SU-DHL-6 (cell line): ENCODE measurements around the gene ZNF84.

ENCODE experiments used
- H2AFZ ChIP-seq: fragments of 200-600 bp; sonication (generic); 2 replicates; pipeline ENCODE4 v1.6.1; 2014; ENCODE audit warnings: low read depth, mild to moderate bottlenecking, moderate library complexity, mixed read lengths, antibody characterized with exemption, low read length; ENCODE audit not compliant: severe bottlenecking
- H3F3A ChIP-seq: fragments of 200-600 bp; shearing (Covaris generic); 2 replicates; pipeline ENCODE4 v1.6.0; 2016; ENCODE audit warnings: antibody characterized with exemption, mild to moderate bottlenecking; ENCODE audit not compliant: insufficient read depth
- H3K27ac ChIP-seq: fragments of 200-600 bp; sonication (generic); 2 replicates; pipeline ENCODE4 v1.5.1; 2016; ENCODE audit warnings: low read depth, mild to moderate bottlenecking, low read length, moderate library complexity, mixed read lengths
- H3K27me3 ChIP-seq: fragments of 200-600 bp; sonication (generic), shearing (Covaris generic); 2 replicates; pipeline ENCODE4 v1.6.0; 2014; ENCODE audit warnings: mild to moderate bottlenecking, low read length
- H3K36me3 ChIP-seq: fragments of 200-600 bp; sonication (generic); 2 replicates; pipeline ENCODE4 v1.6.1; 2014; ENCODE audit warnings: mild to moderate bottlenecking, low read length, mixed read lengths
- H3K4me2 ChIP-seq: fragments of 300-600, 200-600 bp; shearing (Covaris generic), sonication (generic); 2 replicates; pipeline ENCODE4 v1.6.0; 2014; ENCODE audit warnings: low read length, low read depth, mild to moderate bottlenecking; ENCODE audit not compliant: poor library complexity, severe bottlenecking
- H3K4me3 ChIP-seq: fragments of 200-600 bp; sonication (generic); 2 replicates; pipeline ENCODE4 v1.5.1; 2014; ENCODE audit warnings: antibody characterized with exemption, low read length, mild to moderate bottlenecking, mixed read lengths; ENCODE audit not compliant: insufficient read depth, poor library complexity, severe bottlenecking
- H3K79me2 ChIP-seq: fragments of 200-600 bp; sonication (generic); 2 replicates; pipeline ENCODE4 v1.6.1; 2014; ENCODE audit warnings: mild to moderate bottlenecking, low read length, moderate library complexity; ENCODE audit not compliant: insufficient read depth
- H3K9ac ChIP-seq: fragments of 200-600 bp; sonication (generic); 2 replicates; pipeline ENCODE4 v1.7.0; 2014; ENCODE audit warnings: mild to moderate bottlenecking, low read length
- H3K9me2 ChIP-seq: fragments of 200-600 bp; sonication (generic); replicated peaks from 2 replicates; pipeline ENCODE4 v1.6.1; 2014; ENCODE audit warnings: low read length; ENCODE audit not compliant: insufficient read depth
- H3K9me3 ChIP-seq: fragments of 200-600 bp; sonication (generic); 2 replicates; pipeline ENCODE4 v1.6.1; 2014; ENCODE audit warnings: low read length, mixed read lengths; ENCODE audit not compliant: insufficient read depth
- H4K20me1 ChIP-seq: fragments of 200-600 bp; sonication (generic); 2 replicates; pipeline ENCODE4 v1.6.1; 2014; ENCODE audit warnings: low read depth, mild to moderate bottlenecking, antibody characterized with exemption, low read length, moderate library complexity, mixed read lengths
- EZH2phosphoT487 ChIP-seq: fragments of 200-600 bp; sonication (generic), shearing (Covaris generic); conservative IDR thresholded peaks from 2 replicates; pipeline ENCODE4 v1.6.1; 2018; ENCODE audit warnings: mild to moderate bottlenecking, antibody characterized with exemption, low read length, moderate library complexity, mixed read lengths
- TF ChIP-seq, protein P1 (sequence below): fragments of 200-600 bp; sonication (generic); IDR thresholded peaks from one replicate; pipeline ENCODE4 v1.5.1; 2017; ENCODE audit warnings: antibody characterized with exemption, mild to moderate bottlenecking, low read length, moderate library complexity; ENCODE audit not compliant: insufficient read depth, poor library complexity, severe bottlenecking

Gene ZNF84

DNA sequence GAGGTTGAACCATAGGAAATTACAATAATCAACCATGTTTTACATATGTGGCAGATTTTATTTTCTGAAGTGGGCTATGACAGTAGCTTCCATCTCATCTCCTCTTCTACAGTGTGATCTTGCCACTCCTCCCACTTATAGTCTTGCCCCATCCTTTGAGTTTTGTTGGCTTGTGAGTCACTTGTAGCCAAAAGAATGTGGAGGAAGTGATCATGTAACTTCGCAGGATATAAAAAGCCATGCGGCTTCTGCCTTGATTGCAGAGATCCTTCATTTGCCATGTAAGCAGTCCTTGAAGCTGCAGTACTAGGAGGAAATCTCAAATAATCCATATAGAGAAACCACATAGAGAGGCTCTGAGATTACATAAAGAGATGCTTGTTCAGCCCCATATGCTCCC lies 13.7 kb upstream of the ZNF84 start:
- H3K4me2 ChIP-seq = no peak overlapping the region
- no peaks in the 10 kb centered on the region for H3K79me2 ChIP-seq
- H3F3A ChIP-seq = no peaks in the 10 kb centered on the region
- H2AFZ ChIP-seq = no peak overlapping the region
- no peak overlapping the region for H3K4me3 ChIP-seq
- H3K27me3 ChIP-seq = no peaks in the 10 kb centered on the region
- no peak overlapping the region for H3K9ac ChIP-seq
- no peaks in the 10 kb centered on the region for H3K36me3 ChIP-seq
- H4K20me1 ChIP-seq = no peaks in the 10 kb centered on the region
- H3K9me2 ChIP-seq = no peaks in the 10 kb centered on the region
- no peak for TF ChIP-seq EZH2phosphoT487
- TF ChIP-seq, protein P1, sequence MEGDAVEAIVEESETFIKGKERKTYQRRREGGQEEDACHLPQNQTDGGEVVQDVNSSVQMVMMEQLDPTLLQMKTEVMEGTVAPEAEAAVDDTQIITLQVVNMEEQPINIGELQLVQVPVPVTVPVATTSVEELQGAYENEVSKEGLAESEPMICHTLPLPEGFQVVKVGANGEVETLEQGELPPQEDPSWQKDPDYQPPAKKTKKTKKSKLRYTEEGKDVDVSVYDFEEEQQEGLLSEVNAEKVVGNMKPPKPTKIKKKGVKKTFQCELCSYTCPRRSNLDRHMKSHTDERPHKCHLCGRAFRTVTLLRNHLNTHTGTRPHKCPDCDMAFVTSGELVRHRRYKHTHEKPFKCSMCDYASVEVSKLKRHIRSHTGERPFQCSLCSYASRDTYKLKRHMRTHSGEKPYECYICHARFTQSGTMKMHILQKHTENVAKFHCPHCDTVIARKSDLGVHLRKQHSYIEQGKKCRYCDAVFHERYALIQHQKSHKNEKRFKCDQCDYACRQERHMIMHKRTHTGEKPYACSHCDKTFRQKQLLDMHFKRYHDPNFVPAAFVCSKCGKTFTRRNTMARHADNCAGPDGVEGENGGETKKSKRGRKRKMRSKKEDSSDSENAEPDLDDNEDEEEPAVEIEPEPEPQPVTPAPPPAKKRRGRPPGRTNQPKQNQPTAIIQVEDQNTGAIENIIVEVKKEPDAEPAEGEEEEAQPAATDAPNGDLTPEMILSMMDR = no peak
- peaks cover 12% of the 10 kb centered on the region; the same call in 1 of the 2 replicates for H3K9me3 ChIP-seq
- H3K27ac ChIP-seq = no peak overlapping the region

DNA sequence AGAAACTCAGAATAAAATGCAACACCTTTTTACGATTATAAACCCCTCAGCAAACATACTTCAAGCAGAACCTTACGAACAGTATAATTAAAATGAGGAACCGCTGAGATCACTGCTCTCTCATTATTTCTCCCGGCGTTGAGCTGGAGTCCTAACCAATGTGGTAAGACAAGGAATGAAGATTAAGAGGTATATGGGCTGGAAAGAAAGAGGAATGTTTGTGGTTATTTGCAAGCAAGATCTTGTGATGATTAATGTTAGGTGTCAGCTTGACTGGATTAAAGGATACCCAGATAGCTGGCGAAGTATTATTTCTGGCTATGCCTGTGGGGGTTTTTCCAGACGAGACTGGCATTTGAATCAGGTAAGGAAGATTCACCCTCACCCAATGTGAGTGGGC lies 10.3 kb upstream of the ZNF84 start:
- no peaks in the 10 kb centered on the region for H4K20me1 ChIP-seq
- H3K79me2 ChIP-seq = no peaks in the 10 kb centered on the region
- H3K36me3 ChIP-seq = no peaks in the 10 kb centered on the region
- H3K9me2 ChIP-seq = no peaks in the 10 kb centered on the region
- no peak overlapping the region for H3K27ac ChIP-seq
- H3K9ac ChIP-seq = no peak overlapping the region
- no peak overlapping the region for H3K4me2 ChIP-seq
- H3K27me3 ChIP-seq = no peaks in the 10 kb centered on the region
- no peaks in the 10 kb centered on the region for H3F3A ChIP-seq
- no peak overlapping the region for H2AFZ ChIP-seq
- peaks cover 23% of the 10 kb centered on the region; the same call in 1 of the 2 replicates for H3K9me3 ChIP-seq
- no peak overlapping the region for H3K4me3 ChIP-seq
- TF ChIP-seq EZH2phosphoT487 = no peak
- TF ChIP-seq, protein P1 = no peak

DNA sequence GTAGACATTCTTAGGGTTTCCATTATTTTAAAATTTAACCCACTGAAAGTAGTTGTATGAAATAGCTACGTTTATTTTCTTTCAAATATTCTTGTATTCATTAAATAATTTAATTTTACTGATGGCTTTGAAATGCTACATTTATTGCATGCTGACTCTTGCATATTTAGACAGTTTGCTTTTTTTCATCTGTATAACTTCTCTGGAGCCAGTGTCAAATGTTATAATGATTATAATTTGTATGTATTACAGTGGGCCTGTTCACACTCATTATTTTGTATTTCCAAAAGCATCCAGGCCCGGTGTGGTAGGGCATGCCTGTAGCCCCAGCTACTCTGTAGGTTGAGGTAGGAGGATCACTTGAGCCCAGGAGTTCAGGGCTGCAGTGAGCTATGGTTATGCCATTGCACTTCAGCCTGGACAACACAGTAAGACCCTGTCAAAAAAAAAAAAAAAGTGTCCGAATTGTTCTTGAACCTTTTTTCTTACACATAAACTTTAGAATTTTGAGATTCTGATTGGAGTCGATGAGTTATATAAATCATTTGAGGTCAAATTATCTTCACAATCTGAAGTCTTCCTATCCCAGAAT lies 905 bp downstream of the ZNF84 start:
- Histone ChIP-seq H3K36me3 (peaks cover 46% of the 10 kb centered on the region), H3K9me2 (no peaks in the 10 kb centered on the region), H3K9ac (peak overlapping the region; percentile 68), H3K9me3 (peaks cover 57% of the 10 kb centered on the region; the same call in 1 of the 2 replicates), H3K79me2 (peaks cover 30% of the 10 kb centered on the region), H3K4me2 (peak overlapping the region; percentile 99), H3K4me3 (peak overlapping the region; percentile 84), H3K27ac (peak overlapping the region; percentile 87), H4K20me1 (no peaks in the 10 kb centered on the region), H3F3A (peaks cover 5% of the 10 kb centered on the region; the same call in 1 of the 2 replicates), H3K27me3 (no peaks in the 10 kb centered on the region), H2AFZ (peak overlapping the region; percentile 87)
- no peak for TF ChIP-seq EZH2phosphoT487
- TF ChIP-seq, protein P1 = no peak
